HG03571 (cell line): ENCODE results near the gene KLK3.
A peak's percentile ranks its signal among the peaks of the same experiment; 100 is the strongest.

Experiments
- ATAC-seq: cut with Tn5 transposase; IDR thresholded peaks from one replicate; pipeline ENCODE4 v1.9.1; 2021; ENCODE audit not compliant: unreplicated experiment

The KLK3 gene

GRCh38 chr19:50896591-50897190 is 42.0 kb downstream of the KLK3 start:
- ATAC-seq, result peak; percentile 74

- ATAC-seq, result peak; percentile 20
Measured at GRCh38 chr19:50897191-50897607, 42.5 kb downstream of the KLK3 start.

GRCh38 chr19:50897612-50898011 is 42.9 kb downstream of the KLK3 start:
- no peak for ATAC-seq

- ATAC-seq, result no peak
Measured at GRCh38 chr19:50898018-50898417, 43.3 kb downstream of the KLK3 start.

- no peak for ATAC-seq
Measured at GRCh38 chr19:50899569-50899968, 44.9 kb downstream of the KLK3 start.

GRCh38 chr19:50902640-50903039 is 47.9 kb downstream of the KLK3 start:
- ATAC-seq, result no peak

- no peak for ATAC-seq
Measured at GRCh38 chr19:50906217-50906616, 51.5 kb downstream of the KLK3 start.

GRCh38 chr19:50908336-50908735 is 53.6 kb downstream of the KLK3 start:
- no peak for ATAC-seq

GRCh38 chr19:50909240-50910070 is 54.7 kb downstream of the KLK3 start:
- no peak for ATAC-seq
